OCI-LY1 (cell line): ENCODE data around the gene FANK1.

Experiments
- CTCF ChIP-seq: fragments of 200-600 bp; sonication (generic), shearing (Covaris generic); IDR thresholded peaks from 2 replicates; pipeline ENCODE4 v1.5.1; 2017; ENCODE audit warnings: mild to moderate bottlenecking, antibody characterized with exemption, low read length, moderate library complexity, mixed read lengths
- EZH2 ChIP-seq: fragments of 200-600 bp; sonication (generic), shearing (Covaris generic); IDR thresholded peaks from 2 replicates; pipeline ENCODE4 v1.8.0; 2017; ENCODE audit warnings: borderline replicate concordance, mixed run types, mild to moderate bottlenecking, antibody characterized with exemption, low read length, moderate library complexity, mixed read lengths

- no peak for TF ChIP-seq EZH2
- TF ChIP-seq CTCF, result no peak
Measured at GRCh38 chr10:125994601-125995000, 98.2 kb downstream of the FANK1 start.
